IMR-90 (cell line): Measurements from ENCODE around the gene CAMK2B. TPM values are rescaled to one million over a fixed set of nuclear protein-coding genes. Genes with fewer than 3 reads are reported as not detected.

Experiments
- ATAC-seq: fragments of 200-7000 bp; cut with Tn5 transposase; 2 replicates; pipeline ENCODE4 v1.9.1; 2020; ENCODE audit warnings: low read depth, mild to moderate bottlenecking, moderate library complexity
- BruUV-seq: library from RNA; stranded (reverse); fragments of 400-500 nt; replicated peaks from 2 replicates; lab custom pipeline; 2021; lab: Mats Ljungman, UMichigan
- CTCF ChIA-PET: fragments of 300-600 bp; formaldehyde crosslinking; extraction: SDS; loops from one replicate; lab custom pipeline; 2021; ENCODE audit warnings: antibody characterized with exemption; lab: Yijun Ruan, JAX
- POLR2A ChIA-PET: fragments of 300-600 bp; sonication (Branson Sonifier 250); formaldehyde crosslinking; loops from one replicate; lab custom pipeline; 2022; ENCODE audit warnings: antibody characterized with exemption; ENCODE audit not compliant: unreplicated experiment; lab: Charles Lee
- DNase-seq: peaks from one replicate; pipeline ENCODE4 v3.0.0; 2013
- H2AFZ ChIP-seq: replicated peaks from 2 replicates; pipeline ENCODE3; 2013; ENCODE audit warnings: low read length, mild to moderate bottlenecking; ENCODE audit not compliant: poor library complexity
- H2AK5ac ChIP-seq: 2 replicates; pipeline ENCODE4 v1.6.1; 2013; ENCODE audit warnings: low read depth, low read length, inconsistent platforms
- H2AK9ac ChIP-seq: replicated peaks from 2 replicates; pipeline ENCODE3; 2013; ENCODE audit warnings: mild to moderate bottlenecking, low read depth, low read length, moderate library complexity; ENCODE audit not compliant: poor library complexity
- H2BK120ac ChIP-seq: 2 replicates; pipeline ENCODE4 v1.6.1; 2013; ENCODE audit warnings: low read depth, low read length, inconsistent platforms
- H2BK15ac ChIP-seq: 3 replicates; pipeline ENCODE4 v1.6.1; 2013; ENCODE audit warnings: low read depth, low read length, inconsistent platforms
- H2BK20ac ChIP-seq: 2 replicates; pipeline ENCODE4 v1.6.1; 2013; ENCODE audit warnings: low read depth, mild to moderate bottlenecking, inconsistent platforms, low read length, moderate library complexity
- H2BK5ac ChIP-seq: 2 replicates; pipeline ENCODE4 v1.6.1; 2013; ENCODE audit warnings: mild to moderate bottlenecking, low read depth, low read length, inconsistent platforms; ENCODE audit not compliant: poor library complexity, severe bottlenecking
- H3K14ac ChIP-seq: replicated peaks from 2 replicates; pipeline ENCODE4 v1.6.1; 2013; ENCODE audit warnings: low read depth, low read length, inconsistent platforms
- H3K18ac ChIP-seq: 2 replicates; pipeline ENCODE4 v1.6.1; 2013; ENCODE audit warnings: low read depth, low read length, control low read depth
- H3K23ac ChIP-seq: 2 replicates; pipeline ENCODE4 v1.6.1; 2013; ENCODE audit warnings: low read depth, low read length, inconsistent platforms
- H3K27ac ChIP-seq: 2 replicates; pipeline ENCODE4 v1.5.1; 2013; ENCODE audit warnings: mild to moderate bottlenecking, control low read depth, low read length; ENCODE audit not compliant: insufficient read depth
- H3K27me3 ChIP-seq: 2 replicates; pipeline ENCODE4 v1.6.1; 2013; ENCODE audit warnings: low read length; ENCODE audit not compliant: control insufficient read depth, insufficient read depth
- H3K36me3 ChIP-seq: 2 replicates; pipeline ENCODE4 v1.6.1; 2013; ENCODE audit warnings: low read length, mixed read lengths; ENCODE audit not compliant: control insufficient read depth, insufficient read depth
- H3K4ac ChIP-seq: 2 replicates; pipeline ENCODE4 v1.6.1; 2013; ENCODE audit warnings: low read depth, low read length, inconsistent platforms
- H3K4me1 ChIP-seq: 2 replicates; pipeline ENCODE4 v1.6.1; 2013; ENCODE audit warnings: low read length, mixed read lengths; ENCODE audit not compliant: control insufficient read depth, insufficient read depth
- H3K4me2 ChIP-seq: 2 replicates; pipeline ENCODE4 v1.6.1; 2013; ENCODE audit warnings: low read depth, mild to moderate bottlenecking, control low read depth, low read length, moderate library complexity
- H3K4me3 ChIP-seq: 2 replicates; pipeline ENCODE4 v1.5.1; 2013; ENCODE audit warnings: low read depth, mild to moderate bottlenecking, control low read depth, low read length, moderate library complexity; ENCODE audit not compliant: insufficient read depth
- H3K56ac ChIP-seq: 2 replicates; pipeline ENCODE4 v1.6.1; 2013; ENCODE audit warnings: low read length, inconsistent platforms; ENCODE audit not compliant: insufficient read depth; ENCODE audit errors: extremely low read depth
- H3K79me1 ChIP-seq, 2 experiments: 2 replicates each; pipeline ENCODE4 v1.6.1; 2013; ENCODE audit warnings: low read length in 2 of 2, inconsistent platforms in 1 of 2, low read depth in 1 of 2
- H3K9ac ChIP-seq: 2 replicates; pipeline ENCODE4 v1.6.1; 2013; ENCODE audit warnings: low read depth, low read length, control low read depth
- H3K9me1 ChIP-seq: 2 replicates; pipeline ENCODE4 v1.6.1; 2013; ENCODE audit warnings: low read length, inconsistent platforms; ENCODE audit not compliant: insufficient read depth
- H3K9me3 ChIP-seq: 2 replicates; pipeline ENCODE4 v1.6.1; 2013; ENCODE audit warnings: low read length; ENCODE audit not compliant: control insufficient read depth, insufficient read depth
- H4K20me1 ChIP-seq: 2 replicates; pipeline ENCODE4 v1.6.1; 2013; ENCODE audit warnings: low read length, inconsistent platforms; ENCODE audit not compliant: insufficient read depth
- H4K5ac ChIP-seq: 2 replicates; pipeline ENCODE4 v1.6.1; 2013; ENCODE audit warnings: mild to moderate bottlenecking, low read depth, low read length, control low read depth
- H4K8ac ChIP-seq, 2 experiments: 2 replicates each; pipeline ENCODE4 v1.6.1; 2013; ENCODE audit warnings: low read depth in 2 of 2, low read length in 2 of 2, control low read depth in 1 of 2, inconsistent platforms in 1 of 2
- H4K91ac ChIP-seq: 2 replicates; pipeline ENCODE4 v1.6.1; 2013; ENCODE audit warnings: low read depth, low read length, inconsistent platforms; ENCODE audit not compliant: insufficient read depth
- CEBPB ChIP-seq: IDR thresholded peaks from 2 replicates; pipeline ENCODE4 v1.6.1; 2012; ENCODE audit warnings: low read depth, low read length, improper control_type of control experiment
- CHD1 ChIP-seq: IDR thresholded peaks from 2 replicates; pipeline ENCODE4 v1.6.1; 2012; ENCODE audit warnings: low read depth, low read length, improper control_type of control experiment
- CTCF ChIP-seq: conservative IDR thresholded peaks from 2 replicates; pipeline ENCODE4 v1.5.1; 2012; ENCODE audit warnings: mild to moderate bottlenecking, low read depth, low read length, improper control_type of control experiment
- ELK1 ChIP-seq: fragments of 150-350 bp; IDR thresholded peaks from 2 replicates; pipeline ENCODE4 v1.6.1; 2016; ENCODE audit warnings: low read depth, mild to moderate bottlenecking, low read length, moderate library complexity, borderline replicate concordance
- FOS ChIP-seq: fragments of 150-350 bp; IDR thresholded peaks from 2 replicates; pipeline ENCODE4 v1.6.1; 2016; ENCODE audit warnings: low read depth, low read length
- MAFK ChIP-seq: IDR thresholded peaks from 2 replicates; pipeline ENCODE4 v1.6.1; 2012; ENCODE audit warnings: low read depth, low read length, improper control_type of control experiment
- MAZ ChIP-seq: IDR thresholded peaks from 2 replicates; pipeline ENCODE4 v1.6.1; 2012; ENCODE audit warnings: low read depth, mild to moderate bottlenecking, low read length, improper control_type of control experiment, moderate library complexity, borderline replicate concordance
- MXI1 ChIP-seq: IDR thresholded peaks from 2 replicates; pipeline ENCODE4 v1.6.1; 2012; ENCODE audit warnings: low read depth, mild to moderate bottlenecking, low read length, moderate library complexity, borderline replicate concordance
- NFE2L2 ChIP-seq: fragments of 150-350 bp; IDR thresholded peaks from 2 replicates; pipeline ENCODE4 v1.6.1; 2016; ENCODE audit warnings: low read depth, mild to moderate bottlenecking, low read length
- POLR2A ChIP-seq: IDR thresholded peaks from 2 replicates; pipeline ENCODE4 v1.6.1; 2012; ENCODE audit warnings: mild to moderate bottlenecking, low read depth, low read length
- RAD21 ChIP-seq: IDR thresholded peaks from 2 replicates; pipeline ENCODE4 v1.6.1; 2012; ENCODE audit warnings: low read length, improper control_type of control experiment
- RCOR1 ChIP-seq: IDR thresholded peaks from 2 replicates; pipeline ENCODE4 v1.6.1; 2012; ENCODE audit warnings: mild to moderate bottlenecking, low read length, improper control_type of control experiment; ENCODE audit not compliant: insufficient replicate concordance
- RFX5 ChIP-seq: IDR thresholded peaks from 2 replicates; pipeline ENCODE4 v1.8.0; 2012; ENCODE audit warnings: low read depth, mild to moderate bottlenecking, low read length, moderate library complexity
- SMC3 ChIP-seq: fragments of 150-350 bp; IDR thresholded peaks from 2 replicates; pipeline ENCODE4 v1.6.1; 2016; ENCODE audit warnings: low read depth, mild to moderate bottlenecking, antibody characterized with exemption, low read length, moderate library complexity
- USF2 ChIP-seq: fragments of 150-350 bp; IDR thresholded peaks from 2 replicates; pipeline ENCODE4 v1.6.1; 2017; ENCODE audit warnings: mild to moderate bottlenecking, antibody characterized with exemption, low read length, low read depth
- WGBS, 2 experiments: methylation state at CpG; one replicate each; pipeline versions ENCODE4 v1.1.5 to v1.1.7; 2013; ENCODE audit warnings: missing lambda C conversion rate in 2 of 2; ENCODE audit not compliant: insufficient read length in 1 of 2; ENCODE audit errors: extremely low coverage in 2 of 2; 5-methylcytosine and 5-hydroxymethylcytosine counted together
- dilution Hi-C: fragments of 300-500 bp; cut with HindIII; formaldehyde crosslinking; loops from one replicate; pipeline ENCODE4 v1.14.3; 2018; ENCODE audit warnings: low sequenced_read_pairs; ENCODE audit not compliant: unreplicated experiment
- in situ Hi-C: fragments of 300-500 bp; cut with MboI; formaldehyde crosslinking; loops from 3 replicates; pipeline ENCODE4 v1.14.3; 2019; ENCODE audit warnings: low sequenced_read_pairs, inconsistent platforms, mixed read lengths
- intact Hi-C: fragments of 100-400 bp; cut with micrococcal nuclease; formaldehyde crosslinking; loops from 2 replicates; pipeline ENCODE4 v1.10.0; 2022
- polyA plus RNA-seq, 3 experiments: library from polyadenylated mRNA; depleted of rRNA; stranded (reverse); fragments of >200 nt; gene quantifications; 2 replicates each; pipeline ENCODE4 v1.2.3, GENCODE V29; 2012; ENCODE audit warnings: low replicate concordance in 1 of 3
- total RNA-seq: library from RNA; depleted of rRNA; stranded (reverse); fragments of >200 nt; gene quantifications from 2 replicates; pipeline ENCODE4 v1.2.3, GENCODE V29; 2012

CAMK2B gene
- total and polyA plus RNA-seq, 2 of the 4 experiments (the other 2 are of a cell fraction) = 0.18 to 0.36 TPM

GRCh38 chr7:44281811-44282600 is 43.4 kb downstream of the CAMK2B start:
- Histone ChIP-seq H2BK15ac (no peak overlapping the region), H3K4me3 (no peak overlapping the region), H3K18ac (no peak overlapping the region), H3K9me3 (no peaks in the 10 kb centered on the region), H2AK5ac (no peak overlapping the region; the same call in 1 of the 2 replicates), H3K4me2 (no peak overlapping the region), H2BK20ac (no peak overlapping the region), H3K27ac (no peak overlapping the region), H3K27me3 (peaks cover 6% of the 10 kb centered on the region), H4K91ac (no peak overlapping the region), H2BK5ac (no peak overlapping the region), H3K56ac (no peak overlapping the region), H3K14ac (no peak overlapping the region), H3K79me1 (no peaks in the 10 kb centered on the region), H3K9ac (no peak overlapping the region), H4K20me1 (no peaks in the 10 kb centered on the region), H2AK9ac (no peak overlapping the region), H2AFZ (no peak overlapping the region), H3K4ac (no peak overlapping the region), H3K9me1 (0 out of 2 replicates have a peak, but pooled peaks cover 3% of the 10 kb centered on the region), H3K4me1 (peaks cover 5% of the 10 kb centered on the region; the same call in 1 of the 2 replicates), H4K8ac (no peak overlapping the region), H3K36me3 (no peaks in the 10 kb centered on the region), H2BK120ac (no peak overlapping the region), H3K23ac (no peak overlapping the region), H4K5ac (no peak overlapping the region)
- dilution Hi-C loops (no loop called here), in situ Hi-C loops (no loop called here), intact Hi-C loops (no loop called here)
- no TSS peak for BruUV-seq
- 86% methylated on average over 9 of the region's 15 CpGs; no CpG with 5 or more reads in 1 of the 2 experiments for WGBS, 2 experiments
- ATAC-seq (no peak), DNase-seq (no peak)
- POLR2A ChIA-PET = no interaction called here
- CTCF ChIA-PET = no interaction called here
- TF ChIP-seq POLR2A (no peak), FOS (no peak), RFX5 (no peak), MAFK (no peak), MXI1 (no peak), CEBPB (no peak), CHD1 (no peak), RAD21 (no peak), CTCF (no peak), NFE2L2 (no peak), RCOR1 (no peak), USF2 (no peak), SMC3 (no peak), ELK1 (no peak), MAZ (no peak)
